Common myeloid progenitor, CD34-positive (primary cell): Measurements from ENCODE around the gene ZFY.

ENCODE experiments used
- CTCF ChIA-PET: fragments of 350-600 bp; sonication (Branson Sonifier 250); formaldehyde crosslinking; loops from one replicate; lab custom pipeline; 2021; ENCODE audit warnings: antibody characterized with exemption; lab: Charles Lee
- POLR2A ChIA-PET: fragments of 350-600 bp; sonication (Branson Sonifier 250); formaldehyde crosslinking; loops from one replicate; lab custom pipeline; 2021; ENCODE audit warnings: antibody characterized with exemption; lab: Charles Lee
- DNase-seq, 3 donors: peaks; one replicate each; pipeline versions ENCODE4 v3.0.0 to v3.0.0-alpha.2; 2013
- H3K27ac ChIP-seq, 2 experiments: 1 replicate in 1 of 2; 2 replicates in 1 of 2; pipeline ENCODE4 v1.7.0; 2013; ENCODE audit warnings: inconsistent platforms in 2 of 2, low read length in 2 of 2, mild to moderate bottlenecking in 2 of 2, low read depth in 1 of 2, moderate library complexity in 1 of 2; ENCODE audit not compliant: severe bottlenecking in 2 of 2, insufficient read depth in 1 of 2, poor library complexity in 1 of 2
- H3K27me3 ChIP-seq, 5 experiments: replicated peaks in 2 of 5; 1 replicate in 3 of 5; 2 replicates in 2 of 5; pipeline versions ENCODE4 v1.6.1 to v1.7.0; 2013; ENCODE audit warnings: low read length in 4 of 5, mild to moderate bottlenecking in 2 of 5, moderate library complexity in 2 of 5, inconsistent platforms in 1 of 5; ENCODE audit not compliant: insufficient read depth in 5 of 5, control insufficient read depth in 4 of 5
- H3K36me3 ChIP-seq, 4 experiments: 1 replicate in 2 of 4; 2 replicates in 2 of 4; pipeline versions ENCODE4 v1.6.1 to v1.7.0; 2013; ENCODE audit warnings: low read length in 3 of 4, control low read depth in 1 of 4, mild to moderate bottlenecking in 1 of 4; ENCODE audit not compliant: control insufficient read depth in 4 of 4, insufficient read depth in 4 of 4
- H3K4me1 ChIP-seq, 4 experiments: 1 replicate in 3 of 4; 2 replicates in 1 of 4; pipeline versions ENCODE4 v1.6.1 to v1.7.1; 2013; ENCODE audit warnings: low read length in 3 of 4, mild to moderate bottlenecking in 3 of 4, control low read depth in 1 of 4, inconsistent platforms in 1 of 4, moderate library complexity in 1 of 4; ENCODE audit not compliant: control insufficient read depth in 4 of 4, insufficient read depth in 4 of 4; ENCODE audit errors: control extremely low read depth in 1 of 4
- H3K4me3 ChIP-seq, 7 experiments: 1 replicate in 4 of 7; 2 replicates in 3 of 7; pipeline versions ENCODE4 v1.5.1 to v1.7.0; 2013; ENCODE audit warnings: mild to moderate bottlenecking in 7 of 7, low read length in 6 of 7, moderate library complexity in 6 of 7, inconsistent platforms in 2 of 7, low read depth in 2 of 7, control low read depth in 1 of 7; ENCODE audit not compliant: insufficient read depth in 4 of 7, control insufficient read depth in 1 of 7; ENCODE audit errors: extremely low read depth in 1 of 7
- H3K9me3 ChIP-seq, 5 experiments: 1 replicate in 4 of 5; 2 replicates in 1 of 5; pipeline versions ENCODE4 v1.6.1 to v1.7.1; 2013; ENCODE audit warnings: low read length in 4 of 5, mild to moderate bottlenecking in 2 of 5, inconsistent platforms in 1 of 5, low read depth in 1 of 5, moderate library complexity in 1 of 5; ENCODE audit not compliant: control insufficient read depth in 4 of 5, insufficient read depth in 2 of 5; ENCODE audit errors: control extremely low read depth in 1 of 5
- WGBS: methylation state at CpG from one replicate; pipeline ENCODE4 v1.1.5; 2013; ENCODE audit not compliant: insufficient coverage; 5-methylcytosine and 5-hydroxymethylcytosine counted together

Gene ZFY

DNA sequence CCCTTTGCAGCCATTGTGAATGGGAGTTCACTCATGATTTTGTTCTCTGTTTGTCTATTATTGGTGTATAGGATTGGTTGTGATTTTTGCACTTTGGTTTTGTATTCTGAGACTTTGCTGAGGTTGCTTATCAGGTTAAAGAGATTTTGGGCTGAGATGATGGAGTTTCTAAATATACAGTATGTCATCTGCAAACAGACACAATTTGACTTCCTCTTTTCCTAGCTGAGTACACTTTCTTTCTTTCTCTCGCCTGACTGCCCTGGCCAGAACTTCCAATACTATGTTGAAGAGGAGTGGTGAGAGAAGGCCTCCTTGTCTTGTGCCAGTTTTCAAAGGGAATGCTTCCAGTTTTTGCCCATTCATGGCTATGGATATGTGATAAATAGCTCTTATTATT lies 81.4 kb downstream of the ZFY start:
- Histone ChIP-seq H3K4me3 (no peak overlapping the region), H3K9me3 (no peaks in the 10 kb centered on the region), H3K4me1 (peaks cover 0 to 3% (median 0%) of the 10 kb centered on the region in 4 experiments), H3K27ac (no peak overlapping the region), H3K36me3 (no peaks in the 10 kb centered on the region), H3K27me3 (no peaks in the 10 kb centered on the region)
- CTCF ChIA-PET = no interaction called here
- WGBS = no CpG with 5 or more reads among the region's 1 CpG
- POLR2A ChIA-PET = no interaction called here
- no peak for DNase-seq

- Histone ChIP-seq H3K4me3 (no peak overlapping the region), H3K27ac (no peak overlapping the region), H3K4me1 (peaks cover 0 to 3% (median 0%) of the 10 kb centered on the region in 4 experiments), H3K9me3 (no peaks in the 10 kb centered on the region), H3K27me3 (no peaks in the 10 kb centered on the region), H3K36me3 (no peaks in the 10 kb centered on the region)
- ChIA-PET CTCF (interaction anchor here (0.9 kb wide), 1 partner anchor 8 kb away, joined by 3 read pairs; no protein-coding TSS in a partner anchor), POLR2A (no interaction called here)
- WGBS = no CpG with 5 or more reads among the region's 1 CpG
- no peak for DNase-seq
Observed at GRCh38 chrY:3018546-3018945, 83.4 kb downstream of the ZFY start.

DNA sequence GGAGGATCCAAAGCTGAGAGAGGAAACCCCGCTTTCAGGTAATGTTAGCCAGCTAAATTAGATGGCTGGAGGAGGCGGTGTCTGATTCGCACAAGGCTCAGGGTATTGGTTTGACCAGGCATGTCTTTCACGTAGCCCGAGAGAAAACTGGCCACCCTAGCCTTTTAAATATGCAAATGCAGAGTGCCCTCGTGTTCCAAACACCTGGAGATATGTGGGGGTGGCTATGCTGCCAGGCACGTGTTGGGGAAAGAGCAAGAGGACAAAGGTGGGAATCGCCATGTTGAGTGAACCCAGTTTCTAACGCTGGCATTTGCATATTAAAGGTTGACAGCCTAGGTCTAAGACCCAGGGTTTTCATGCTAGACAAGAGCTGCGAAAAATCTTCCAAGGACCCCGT lies 84.4 kb downstream of the ZFY start:
- H3K4me3 ChIP-seq = no peak overlapping the region
- no peaks in the 10 kb centered on the region for H3K9me3 ChIP-seq
- peaks cover 0 to 3% (median 0%) of the 10 kb centered on the region in 4 experiments for H3K4me1 ChIP-seq
- no peaks in the 10 kb centered on the region for H3K27me3 ChIP-seq
- ChIA-PET CTCF (interaction anchor here (0.9 kb wide), 1 partner anchor 9 kb away, joined by 3 read pairs; no protein-coding TSS in a partner anchor), POLR2A (no interaction called here)
- H3K27ac ChIP-seq = no peak overlapping the region
- no peaks in the 10 kb centered on the region for H3K36me3 ChIP-seq
- DNase-seq = no peak
- WGBS = no CpG with 5 or more reads among the region's 11 CpGs

- no peak for DNase-seq
- no peaks in the 10 kb centered on the region for H3K36me3 ChIP-seq
- H3K27ac ChIP-seq = no peak overlapping the region
- ChIA-PET CTCF (no interaction called here), POLR2A (no interaction called here)
- WGBS = no CpG with 5 or more reads among the region's 2 CpGs
- no peaks in the 10 kb centered on the region for H3K27me3 ChIP-seq
- no peak overlapping the region for H3K4me3 ChIP-seq
- H3K4me1 ChIP-seq = peaks cover 0 to 7% (median 0%) of the 10 kb centered on the region in 4 experiments
- H3K9me3 ChIP-seq = no peaks in the 10 kb centered on the region
Observed at GRCh38 chrY:3021176-3021575, 86.0 kb downstream of the ZFY start.

DNA sequence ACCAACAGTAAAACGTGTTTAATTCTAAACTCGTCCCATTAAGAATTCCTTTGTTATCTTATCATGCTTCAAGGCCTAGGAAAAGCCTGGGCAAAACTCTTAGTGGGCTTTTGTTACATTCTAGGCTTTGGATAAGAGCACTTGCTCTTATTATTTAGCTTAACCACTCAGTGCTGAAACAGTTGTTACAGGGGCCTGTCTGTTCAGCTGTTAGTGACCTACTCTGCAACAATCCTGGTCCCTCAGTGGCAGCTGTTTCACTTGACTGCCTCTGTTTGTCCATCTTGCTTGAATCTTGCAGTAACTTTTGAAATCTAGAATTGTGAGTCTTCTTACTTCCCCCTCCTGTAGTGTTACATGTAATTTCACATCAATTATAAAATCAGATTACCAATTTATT lies 88.4 kb downstream of the ZFY start:
- no CpG with 5 or more reads among the region's 2 CpGs for WGBS
- ChIA-PET CTCF (no interaction called here), POLR2A (no interaction called here)
- Histone ChIP-seq H3K4me1 (peaks cover 0 to 4% (median 0%) of the 10 kb centered on the region in 4 experiments), H3K4me3 (no peak overlapping the region), H3K9me3 (no peaks in the 10 kb centered on the region), H3K27ac (no peak overlapping the region), H3K27me3 (no peaks in the 10 kb centered on the region), H3K36me3 (no peaks in the 10 kb centered on the region)
- no peak for DNase-seq

DNA sequence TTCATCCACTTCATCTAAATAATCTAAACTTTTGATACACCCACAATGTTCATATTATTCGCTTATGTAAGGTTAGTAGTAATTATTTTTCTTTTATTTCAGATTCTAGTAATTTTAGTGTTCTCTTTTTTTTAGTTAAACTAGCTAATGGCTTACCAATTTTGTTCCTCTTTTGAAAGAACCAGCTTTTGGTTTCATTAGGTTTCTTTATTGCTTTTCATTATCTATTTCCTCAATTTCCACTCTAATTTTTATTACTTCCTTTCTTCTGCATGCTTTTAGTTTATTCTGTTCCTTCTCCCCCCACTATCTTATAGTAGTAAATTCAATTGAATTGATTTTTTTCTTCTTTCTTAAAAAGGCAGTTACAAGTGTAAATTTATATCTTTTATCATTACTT lies 90.2 kb downstream of the ZFY start:
- H3K27me3 ChIP-seq = no peaks in the 10 kb centered on the region
- POLR2A ChIA-PET = no interaction called here
- no peaks in the 10 kb centered on the region for H3K9me3 ChIP-seq
- CTCF ChIA-PET = no interaction called here
- H3K27ac ChIP-seq = no peak overlapping the region
- no peaks in the 10 kb centered on the region for H3K36me3 ChIP-seq
- DNase-seq = no peak
- H3K4me3 ChIP-seq = no peak overlapping the region
- peaks cover 0 to 4% (median 0%) of the 10 kb centered on the region in 4 experiments for H3K4me1 ChIP-seq
- no CpG with 5 or more reads among the region's 1 CpG for WGBS
